ENCODE measurements around the gene COL15A1.

The COL15A1 gene

DNA sequence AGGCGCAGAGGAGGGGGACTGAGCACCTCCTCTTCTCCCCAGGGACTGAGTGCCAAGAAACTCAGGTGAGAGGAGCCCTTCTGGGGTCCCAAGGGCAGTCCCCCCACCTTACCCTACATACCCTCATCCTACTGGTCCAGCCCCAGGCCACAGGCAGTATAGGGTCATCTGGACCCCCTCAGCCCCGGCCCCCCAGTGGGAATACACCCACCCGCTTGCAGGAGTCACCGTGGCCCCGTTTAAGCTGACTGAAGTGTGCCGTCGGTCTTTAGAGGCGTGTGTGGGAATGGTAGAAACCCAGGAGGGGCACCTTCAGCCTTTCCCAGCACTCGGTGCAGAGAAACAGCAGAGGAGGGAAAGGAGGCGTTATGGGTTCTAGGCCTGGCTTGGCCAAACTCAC is 30.8 kb downstream of the COL15A1 start:
- H3K4me3 ChIP-seq (ENCODE audit: low read length), result peak overlapping the region; percentile 20; the same call in 1 of the 2 replicates
- no peak for DNase-seq
- peak overlapping the region; percentile 90; the same call in 1 of the 2 replicates for H3K4me2 ChIP-seq (ENCODE audit: low read depth, low read length)
- H3K27ac ChIP-seq (ENCODE audit: low read length), result no peak overlapping the region
- no peaks in the 10 kb centered on the region for H3K79me2 ChIP-seq (ENCODE audit: low read length)
- peak overlapping the region; percentile 80 for H2AFZ ChIP-seq (ENCODE audit: low read length)
- no peaks in the 10 kb centered on the region for H4K20me1 ChIP-seq (ENCODE audit: insufficient read depth, low read length)
- H3K9me2 ChIP-seq (replicated peaks; ENCODE audit: insufficient read depth, low read length), result no peaks in the 10 kb centered on the region
- TF ChIP-seq EZH2phosphoT487 (IDR thresholded peaks at IDR 0.05; ENCODE audit: low read length), result no peak
- TF ChIP-seq, protein P1, sequence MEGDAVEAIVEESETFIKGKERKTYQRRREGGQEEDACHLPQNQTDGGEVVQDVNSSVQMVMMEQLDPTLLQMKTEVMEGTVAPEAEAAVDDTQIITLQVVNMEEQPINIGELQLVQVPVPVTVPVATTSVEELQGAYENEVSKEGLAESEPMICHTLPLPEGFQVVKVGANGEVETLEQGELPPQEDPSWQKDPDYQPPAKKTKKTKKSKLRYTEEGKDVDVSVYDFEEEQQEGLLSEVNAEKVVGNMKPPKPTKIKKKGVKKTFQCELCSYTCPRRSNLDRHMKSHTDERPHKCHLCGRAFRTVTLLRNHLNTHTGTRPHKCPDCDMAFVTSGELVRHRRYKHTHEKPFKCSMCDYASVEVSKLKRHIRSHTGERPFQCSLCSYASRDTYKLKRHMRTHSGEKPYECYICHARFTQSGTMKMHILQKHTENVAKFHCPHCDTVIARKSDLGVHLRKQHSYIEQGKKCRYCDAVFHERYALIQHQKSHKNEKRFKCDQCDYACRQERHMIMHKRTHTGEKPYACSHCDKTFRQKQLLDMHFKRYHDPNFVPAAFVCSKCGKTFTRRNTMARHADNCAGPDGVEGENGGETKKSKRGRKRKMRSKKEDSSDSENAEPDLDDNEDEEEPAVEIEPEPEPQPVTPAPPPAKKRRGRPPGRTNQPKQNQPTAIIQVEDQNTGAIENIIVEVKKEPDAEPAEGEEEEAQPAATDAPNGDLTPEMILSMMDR (IDR thresholded peaks at IDR 0.05; ENCODE audit: low read length), result no peak
- no peak for TF ChIP-seq EZH2 (optimal IDR thresholded peaks at IDR 0.05; ENCODE audit: low read depth, low read length)
- H3K36me3 ChIP-seq (replicated peaks; ENCODE audit: insufficient read depth, low read length), result no peaks in the 10 kb centered on the region
- H3K9me3 ChIP-seq (replicated peaks; ENCODE audit: insufficient read depth, low read length), result no peaks in the 10 kb centered on the region
- no peaks in the 10 kb centered on the region for H3F3A ChIP-seq (ENCODE audit: insufficient read depth, low read length)
- no peak overlapping the region for H3K9ac ChIP-seq (ENCODE audit: low read length)
- H3K27me3 ChIP-seq (replicated peaks; ENCODE audit: insufficient read depth, low read length), result peaks cover 8% of the 10 kb centered on the region; the same call in 1 of the 2 replicates
- H3K4me1 ChIP-seq (ENCODE audit: low read length), result no peaks in the 10 kb centered on the region

DNA sequence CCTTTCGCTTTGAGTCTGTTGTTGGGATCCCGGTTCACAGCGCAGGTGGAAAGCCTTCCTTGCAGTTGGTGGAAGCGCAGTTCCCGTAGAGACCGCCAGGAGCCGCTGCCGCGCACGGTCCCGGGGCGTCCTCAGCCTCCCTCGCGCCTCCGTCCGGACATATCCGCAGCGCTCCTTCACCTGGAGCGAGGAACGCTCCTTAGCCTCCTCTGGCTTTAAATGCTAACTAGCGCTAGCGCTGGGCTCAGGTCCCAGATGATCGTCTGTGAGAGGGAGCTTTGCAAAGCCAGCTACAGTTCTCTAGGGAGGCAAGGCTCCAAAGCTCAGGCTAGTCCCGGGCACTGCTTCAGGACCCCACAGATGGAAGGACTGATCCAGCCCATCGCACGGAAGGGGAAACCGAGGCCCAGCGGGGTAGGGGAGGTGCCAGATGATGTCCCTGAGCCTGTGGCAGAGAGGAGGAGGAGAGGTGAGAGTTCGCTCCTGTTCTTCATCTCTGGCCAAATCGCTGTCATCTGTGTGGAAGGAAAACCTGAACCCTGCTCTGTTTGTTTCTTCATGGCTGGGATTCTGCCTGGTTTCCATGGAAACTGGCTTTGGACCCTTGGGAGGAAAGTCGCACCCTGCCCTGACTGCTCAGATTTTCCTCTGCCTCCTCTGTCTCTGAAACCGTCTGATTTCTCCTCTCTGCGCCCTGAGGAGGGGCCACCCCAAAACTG is 31.4 kb downstream of the COL15A1 start:
- no peaks in the 10 kb centered on the region for H3F3A ChIP-seq (ENCODE audit: insufficient read depth, low read length)
- peak overlapping the region; percentile 20; the same call in 1 of the 2 replicates for H3K4me3 ChIP-seq (ENCODE audit: low read length)
- no peaks in the 10 kb centered on the region for H3K36me3 ChIP-seq (replicated peaks; ENCODE audit: insufficient read depth, low read length)
- H3K27me3 ChIP-seq (replicated peaks; ENCODE audit: insufficient read depth, low read length), result peaks cover 8% of the 10 kb centered on the region; the same call in 1 of the 2 replicates
- H2AFZ ChIP-seq (ENCODE audit: low read length), result peak overlapping the region; percentile 80
- H3K9ac ChIP-seq (ENCODE audit: low read length), result no peak overlapping the region
- TF ChIP-seq EZH2phosphoT487 (IDR thresholded peaks at IDR 0.05; ENCODE audit: low read length), result no peak
- TF ChIP-seq, protein P1 (IDR thresholded peaks at IDR 0.05; ENCODE audit: low read length), result peak; percentile 97
- H3K4me2 ChIP-seq (ENCODE audit: low read depth, low read length), result peak overlapping the region; percentile 90
- no peaks in the 10 kb centered on the region for H4K20me1 ChIP-seq (ENCODE audit: insufficient read depth, low read length)
- no peaks in the 10 kb centered on the region for H3K9me3 ChIP-seq (replicated peaks; ENCODE audit: insufficient read depth, low read length)
- no peaks in the 10 kb centered on the region for H3K79me2 ChIP-seq (ENCODE audit: low read length)
- DNase-seq, result peak; percentile 72
- H3K4me1 ChIP-seq (ENCODE audit: low read length), result no peaks in the 10 kb centered on the region
- H3K9me2 ChIP-seq (replicated peaks; ENCODE audit: insufficient read depth, low read length), result no peaks in the 10 kb centered on the region
- H3K27ac ChIP-seq (ENCODE audit: low read length), result no peak overlapping the region

DNA sequence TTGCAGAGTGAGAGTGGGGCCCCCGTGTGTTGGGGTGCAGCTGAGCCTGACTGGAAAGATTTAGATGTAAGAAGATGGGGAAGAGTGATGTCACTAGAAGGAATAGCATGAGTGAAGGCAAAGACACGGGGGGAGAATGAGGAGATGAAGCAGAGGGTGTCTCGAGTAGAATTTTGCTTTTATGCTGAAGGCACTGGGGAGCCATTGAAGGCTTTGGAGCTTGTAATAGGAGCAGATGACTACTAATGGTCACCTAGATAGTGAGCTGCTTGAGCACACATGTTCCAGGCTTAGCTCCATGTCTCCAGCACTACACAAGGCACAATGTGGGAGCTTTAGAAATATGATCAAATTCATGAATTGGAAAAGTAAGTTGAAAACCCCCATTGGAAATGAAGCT is 32.1 kb downstream of the COL15A1 start:
- H3K4me3 ChIP-seq (ENCODE audit: low read length), result no peak overlapping the region
- no peaks in the 10 kb centered on the region for H3K4me1 ChIP-seq (ENCODE audit: low read length)
- no peak overlapping the region for H2AFZ ChIP-seq (ENCODE audit: low read length)
- no peaks in the 10 kb centered on the region for H3K9me2 ChIP-seq (replicated peaks; ENCODE audit: insufficient read depth, low read length)
- H3K9ac ChIP-seq (ENCODE audit: low read length), result no peak overlapping the region
- no peaks in the 10 kb centered on the region for H3K79me2 ChIP-seq (ENCODE audit: low read length)
- H3F3A ChIP-seq (ENCODE audit: insufficient read depth, low read length), result no peaks in the 10 kb centered on the region
- DNase-seq, result no peak
- no peak overlapping the region for H3K27ac ChIP-seq (ENCODE audit: low read length)
- H3K27me3 ChIP-seq (replicated peaks; ENCODE audit: insufficient read depth, low read length), result peaks cover 8% of the 10 kb centered on the region; the same call in 1 of the 2 replicates
- H3K4me2 ChIP-seq (ENCODE audit: low read depth, low read length), result no peak overlapping the region
- no peaks in the 10 kb centered on the region for H4K20me1 ChIP-seq (ENCODE audit: insufficient read depth, low read length)
- TF ChIP-seq, protein P1 (IDR thresholded peaks at IDR 0.05; ENCODE audit: low read length), result no peak
- no peak for TF ChIP-seq EZH2phosphoT487 (IDR thresholded peaks at IDR 0.05; ENCODE audit: low read length)
- TF ChIP-seq EZH2 (optimal IDR thresholded peaks at IDR 0.05; ENCODE audit: low read depth, low read length), result no peak
- H3K9me3 ChIP-seq (replicated peaks; ENCODE audit: insufficient read depth, low read length), result no peaks in the 10 kb centered on the region
- no peaks in the 10 kb centered on the region for H3K36me3 ChIP-seq (replicated peaks; ENCODE audit: insufficient read depth, low read length)
